GM18511 (cell line): ENCODE results near the gene DPPA5.
A peak's percentile ranks its signal among the peaks of the same experiment; 100 is the strongest.

Experiments
- ATAC-seq: cut with Tn5 transposase; IDR thresholded peaks from one replicate; pipeline ENCODE4 v1.9.1; 2021; ENCODE audit warnings: mild to moderate bottlenecking, moderate library complexity; ENCODE audit not compliant: unreplicated experiment

DPPA5 gene

GRCh38 chr6:73308712-73309534, 45.2 kb downstream of the DPPA5 start:
- no peak for ATAC-seq

DNA sequence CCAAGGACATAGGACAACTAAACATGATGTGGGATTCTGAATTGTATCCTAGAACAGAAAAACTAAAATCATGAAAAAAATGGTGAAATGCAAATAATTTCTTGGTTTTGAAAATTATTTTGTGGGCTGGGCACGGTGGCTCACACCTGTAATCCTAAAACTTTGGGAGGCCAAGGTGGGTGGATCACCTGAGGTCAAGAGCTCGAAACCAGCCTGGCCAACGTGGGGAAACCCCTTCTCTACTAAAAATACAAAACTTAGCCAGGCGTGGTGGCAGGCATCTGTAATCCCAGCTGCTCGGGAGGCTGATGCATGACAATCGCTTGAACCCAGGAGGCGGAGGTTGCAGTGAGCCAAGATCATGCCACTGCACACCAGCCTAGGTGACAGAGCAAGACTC, 50.3 kb downstream of the DPPA5 start:
- ATAC-seq: peak; percentile 58
